Fibroblast of mammary gland (primary cell): Measurements from ENCODE around the gene PPP1R9B.

Source experiments
- DNase-seq: peaks from one replicate; pipeline ENCODE4 v3.0.0-alpha.2; 2010; ENCODE audit warnings: low read depth
- H3K4me3 ChIP-seq: 2 replicates; pipeline ENCODE4 v1.5.1; 2011; ENCODE audit warnings: low read depth, mild to moderate bottlenecking, low read length, moderate library complexity; ENCODE audit not compliant: control insufficient read depth
- CTCF ChIP-seq: conservative IDR thresholded peaks from 2 replicates; pipeline ENCODE4 v1.5.1; 2011; ENCODE audit warnings: low read depth, low read length, inconsistent platforms; ENCODE audit not compliant: control insufficient read depth, insufficient read depth

The PPP1R9B gene

GRCh38 chr17:50182783-50183420 is 32.4 kb upstream of the PPP1R9B start:
- H3K4me3 ChIP-seq = no peak overlapping the region
- peak; percentile 43 for DNase-seq
- TF ChIP-seq CTCF = no peak

GRCh38 chr17:50181591-50182560 is 31.4 kb upstream of the PPP1R9B start:
- peak; percentile 79 for DNase-seq
- no peak overlapping the region for H3K4me3 ChIP-seq
- peak; percentile 3 for TF ChIP-seq CTCF

- no peak overlapping the region for H3K4me3 ChIP-seq
- no peak for TF ChIP-seq CTCF
- no peak for DNase-seq
Observed at GRCh38 chr17:50181144-50181543, 30.7 kb upstream of the PPP1R9B start.

GRCh38 chr17:50180620-50181019 is 30.1 kb upstream of the PPP1R9B start:
- no peak for DNase-seq
- no peak for TF ChIP-seq CTCF

GRCh38 chr17:50180111-50180510 is 29.6 kb upstream of the PPP1R9B start:
- TF ChIP-seq CTCF = no peak
- H3K4me3 ChIP-seq = no peak overlapping the region
- DNase-seq = no peak

More at GRCh38 chr17:50180620-50181019, 30.1 kb upstream of the PPP1R9B start:
- H3K4me3 ChIP-seq = no peak overlapping the region

- TF ChIP-seq CTCF = peak; percentile 37
- DNase-seq = peak; percentile 98
- H3K4me3 ChIP-seq = no peak overlapping the region
Observed at GRCh38 chr17:50177983-50178834, 27.7 kb upstream of the PPP1R9B start.
